A549 (cell line): ENCODE measurements around the gene RPS21. TPM values are rescaled to one million over a fixed set of nuclear protein-coding genes. Genes with fewer than 3 reads are reported as not detected.

Source experiments
- ATAC-seq, 2 experiments: fragments of 200-7000 bp in 1 of 2; fragments of >200 bp in 1 of 2; cut with Nextera tagmentation in 1 of 2; cut with Tn5 transposase in 1 of 2; 3 replicates each; pipeline versions ENCODE4 v1.8.0 to v1.9.1; 2018 to 2020; ENCODE audit warnings: mild to moderate bottlenecking in 1 of 2, moderate library complexity in 1 of 2
- CTCF ChIA-PET: fragments of 300-600 bp; sonication (Branson Sonifier 250); formaldehyde crosslinking; extraction: SDS; loops from one replicate; lab custom pipeline; 2021; ENCODE audit warnings: antibody characterized with exemption, inconsistent platforms; lab: Yijun Ruan, JAX
- POLR2A ChIA-PET: fragments of 350-600 bp; formaldehyde crosslinking; extraction: SDS; loops from one replicate; lab custom pipeline; 2021; ENCODE audit warnings: antibody characterized with exemption, inconsistent platforms; lab: Yijun Ruan, JAX
- DNase-seq, 2 experiments: peaks; one replicate each; pipeline versions ENCODE4 v3.0.0 to v3.0.0-alpha.2; 2011 to 2016; ENCODE audit warnings: low read depth in 1 of 2, low spot score in 1 of 2
- FAIRE-seq: peaks from 2 replicates; lab custom pipeline; 2011; peaks lifted over from hg19 to GRCh38; lab: Jason Lieb, UNC
- H3K27ac ChIP-seq, 2 experiments: fragments of >200 bp; sonication (Bioruptor Twin); formaldehyde crosslinking; 3 replicates each; pipeline ENCODE4 v1.5.1; 2016 to 2017
- H3K4me1 ChIP-seq: fragments of >200 bp; sonication (Bioruptor Twin); formaldehyde crosslinking; 3 replicates; pipeline ENCODE4 v1.6.1; 2016
- H3K4me2 ChIP-seq: fragments of >200 bp; sonication (Bioruptor Twin); formaldehyde crosslinking; 3 replicates; pipeline ENCODE4 v1.6.1; 2016
- H3K4me3 ChIP-seq: fragments of >200 bp; sonication (Bioruptor Twin); formaldehyde crosslinking; 3 replicates; pipeline ENCODE4 v1.5.1; 2016
- H3K9me3 ChIP-seq: fragments of >200 bp; sonication (Bioruptor Twin); formaldehyde crosslinking; 3 replicates; pipeline ENCODE4 v1.6.1; 2016
- CBX8 ChIP-seq: fragments of 200-600 bp; sonication (generic); IDR thresholded peaks from 2 replicates; pipeline ENCODE4 v1.6.1; 2016
- CHD2 ChIP-seq: fragments of 150-350 bp; IDR thresholded peaks from 2 replicates; pipeline ENCODE4 v1.6.1; 2014; ENCODE audit warnings: low read length; ENCODE audit not compliant: partially characterized antibody
- FOSL2 ChIP-seq, 2 experiments: fragments of 450-650 bp in 1 of 2; fragments of >200 bp in 1 of 2; sonication (Bioruptor Twin) in 1 of 2; formaldehyde crosslinking; IDR thresholded peaks; 2 replicates each; pipeline versions ENCODE4 v1.5.0 to v1.6.1; 2016 to 2020; ENCODE audit warnings: mild to moderate bottlenecking in 1 of 2, moderate library complexity in 1 of 2
- HEYL ChIP-seq: fragments of 250-450 bp; sonication (Bioruptor Pico); IDR thresholded peaks from 2 replicates; pipeline ENCODE4 v1.8.0; 2021; ENCODE audit warnings: mild to moderate bottlenecking, moderate library complexity
- HMGXB4 ChIP-seq: fragments of 250-450 bp; sonication (Bioruptor Pico); IDR thresholded peaks from 2 replicates; pipeline ENCODE4 v1.5.0; 2021; ENCODE audit warnings: mild to moderate bottlenecking, moderate library complexity, borderline replicate concordance
- HOXA7 ChIP-seq: fragments of 250-450 bp; sonication (Bioruptor Pico); IDR thresholded peaks from 2 replicates; pipeline ENCODE4 v1.5.0; 2020; ENCODE audit warnings: mild to moderate bottlenecking, moderate library complexity
- HOXB13 ChIP-seq: fragments of 250-450 bp; sonication (Bioruptor Pico); IDR thresholded peaks from 2 replicates; pipeline ENCODE4 v1.5.0; 2020; ENCODE audit warnings: low read depth, mild to moderate bottlenecking, moderate library complexity
- JUNB ChIP-seq: fragments of >200 bp; sonication (Bioruptor Twin); formaldehyde crosslinking; IDR thresholded peaks from 2 replicates; pipeline ENCODE4 v1.6.1; 2016
- KDM1A ChIP-seq: fragments of 200-600 bp; sonication (generic); IDR thresholded peaks from 2 replicates; pipeline ENCODE4 v1.6.1; 2016; ENCODE audit warnings: low read depth, mild to moderate bottlenecking
- KDM5A ChIP-seq: fragments of 200-600 bp; sonication (generic); IDR thresholded peaks from 2 replicates; pipeline ENCODE4 v1.6.1; 2016; ENCODE audit warnings: antibody characterized with exemption, mild to moderate bottlenecking
- MAX ChIP-seq: IDR thresholded peaks from 2 replicates; pipeline ENCODE4 v1.6.1; 2012
- MAZ ChIP-seq: fragments of 150-350 bp; IDR thresholded peaks from 2 replicates; pipeline ENCODE4 v1.6.1; 2014; ENCODE audit warnings: antibody characterized with exemption, low read depth, low read length, borderline replicate concordance
- POLR2A ChIP-seq: IDR thresholded peaks from 2 replicates; pipeline ENCODE4 v1.6.1; 2012; ENCODE audit warnings: mild to moderate bottlenecking, low read length
- RAD21 ChIP-seq, 2 experiments: fragments of >200 bp in 1 of 2; sonication (Bioruptor Twin) in 1 of 2; formaldehyde crosslinking in 1 of 2; IDR thresholded peaks in 1 of 2; conservative IDR thresholded peaks in 1 of 2; 2 replicates in 1 of 2; 3 replicates in 1 of 2; pipeline ENCODE4 v1.6.1; 2012 to 2018; ENCODE audit warnings: inconsistent platforms in 1 of 2
- TP53 ChIP-seq: fragments of 250-450 bp; sonication (Bioruptor Pico); IDR thresholded peaks from 2 replicates; pipeline ENCODE4 v1.5.0; 2021; ENCODE audit warnings: mild to moderate bottlenecking, moderate library complexity
- ZC3H11A ChIP-seq: fragments of 450-650 bp; IDR thresholded peaks from 2 replicates; pipeline ENCODE4 v1.6.1; 2014; ENCODE audit warnings: antibody characterized with exemption, mild to moderate bottlenecking
- ZSCAN20 ChIP-seq: fragments of 250-450 bp; sonication (Bioruptor Pico); IDR thresholded peaks from 2 replicates; pipeline ENCODE4 v1.8.0; 2022; ENCODE audit warnings: mild to moderate bottlenecking, moderate library complexity
- WGBS: methylation state at CpG from one replicate; pipeline ENCODE4 v1.1.6; 2017; ENCODE audit errors: missing lambda C conversion rate; 5-methylcytosine and 5-hydroxymethylcytosine counted together
- polyA plus RNA-seq, 4 experiments: library from polyadenylated mRNA; depleted of rRNA in 3 of 4; stranded (reverse); fragments of >200 nt; fragmentation: RNase III in 1 of 4; extraction: RNeasy Plus Mini Kit Qiagen cat#74134 plus additional on column Dnase treatment in 1 of 4; gene quantifications; 2 replicates in 3 of 4; 3 replicates in 1 of 4; pipeline ENCODE4 v1.2.3, GENCODE V29; 2011 to 2017

The RPS21 gene
- polyA plus RNA-seq, 2 of the 4 experiments (the other 2 are of a cell fraction), result 2,862 to 4,026 TPM

- ChIA-PET POLR2A (no interaction called here), CTCF (no interaction called here)
These were observed 30.0 kb downstream of the RPS21 start for GRCh38 chr20:62416651-62417637.

GRCh38 chr20:62417981-62418708 is 31.2 kb downstream of the RPS21 start:
- FAIRE-seq (no peak), ATAC-seq (no peak), DNase-seq (no peak)
- no peak overlapping the region for H3K4me2 ChIP-seq
- no peaks in the 10 kb centered on the region for H3K9me3 ChIP-seq
- 48% methylated on average over 17 of the region's 25 CpGs for WGBS
- H3K4me3 ChIP-seq, result no peak overlapping the region
- no peak overlapping the region for H3K27ac ChIP-seq
- POLR2A ChIA-PET, result no interaction called here
- no peaks in the 10 kb centered on the region for H3K4me1 ChIP-seq
- no peak for TF ChIP-seq MAX
- CTCF ChIA-PET, result interaction anchor here (0.8 to 2.9 kb wide), 2 partner anchors 8 to 104 kb away, joined by 3 to 24 read pairs; no protein-coding TSS in a partner anchor

More at GRCh38 chr20:62416651-62417637, 30.0 kb downstream of the RPS21 start:
- FAIRE-seq (no peak), DNase-seq (no peak), ATAC-seq (no peak)
- Histone ChIP-seq H3K4me2 (no peak overlapping the region), H3K27ac (no peak overlapping the region), H3K4me1 (no peaks in the 10 kb centered on the region), H3K4me3 (no peak overlapping the region), H3K9me3 (no peaks in the 10 kb centered on the region)
- WGBS, result 49% methylated on average over 26 of the region's 43 CpGs
- no peak for TF ChIP-seq ZSCAN20 (CRISPR knock-in tag)
- no peak for TF ChIP-seq HOXA7 (CRISPR knock-in tag)

- TF ChIP-seq JUNB (no peak), KDM1A (no peak), CHD2 (no peak), HOXB13 (no peak), CBX8 (no peak), FOSL2 (IDR thresholded peaks at IDR 0.05) (no peak), FOSL2 (CRISPR knock-in tag; IDR thresholded peaks at IDR 0.05) (no peak), RAD21 (conservative IDR thresholded peaks at IDR 0.05 in 1 of 2, IDR thresholded peaks at IDR 0.05 in 1 of 2) (no peak), HOXA7 (CRISPR knock-in tag) (no peak), TP53 (CRISPR knock-in tag) (no peak), KDM5A (no peak), ZC3H11A (no peak), POLR2A (no peak), MAZ (no peak), HMGXB4 (CRISPR knock-in tag) (no peak), HEYL (no peak)
- TF ChIP-seq, all 56 proteins: peak for 0
- CTCF ChIA-PET, result interaction anchor here (0.8 to 2.9 kb wide), 3 partner anchors 9 to 103 kb away, joined by 3 to 24 read pairs (median 4); no protein-coding TSS in a partner anchor
These were observed 32.0 kb downstream of the RPS21 start for GRCh38 chr20:62418709-62419487.

More at GRCh38 chr20:62418709-62419487, 32.0 kb downstream of the RPS21 start:
- Histone ChIP-seq H3K27ac (no peak overlapping the region), H3K9me3 (no peaks in the 10 kb centered on the region), H3K4me3 (no peak overlapping the region), H3K4me1 (no peaks in the 10 kb centered on the region), H3K4me2 (no peak overlapping the region)
- ATAC-seq (no peak), DNase-seq (no peak), FAIRE-seq (no peak)
- WGBS, result 37% methylated on average over 11 of the region's 19 CpGs
- POLR2A ChIA-PET, result no interaction called here
